Activated CD4-positive, alpha-beta T cell treated with anti-CD3 and anti-CD28 coated beads, Interleukin-2, Interleukin-4, amounts not matched to agents 100 ng/mL and 50 ng/mL, durations not matched to agents 16 hours and 8 hours (primary cell): Measurements from ENCODE around the gene RUNX3.

Source experiments
- DNase-seq: peaks from one replicate; pipeline ENCODE4 v3.0.0-alpha.2; 2020; ENCODE audit warnings: low spot score

The RUNX3 gene

GRCh38 chr1:24946861-24947658 is 17.0 kb upstream of the RUNX3 start:
- peak; percentile 68 for DNase-seq

GRCh38 chr1:24945354-24946326 is 15.6 kb upstream of the RUNX3 start:
- DNase-seq = no peak

GRCh38 chr1:24944318-24944717 is 14.2 kb upstream of the RUNX3 start:
- no peak for DNase-seq

- no peak for DNase-seq
Observed at GRCh38 chr1:24942789-24943188, 12.7 kb upstream of the RUNX3 start.

- no peak for DNase-seq
Observed at GRCh38 chr1:24941564-24941963, 11.5 kb upstream of the RUNX3 start.

- no peak for DNase-seq
Observed at GRCh38 chr1:24940231-24940630, 10.2 kb upstream of the RUNX3 start.

- no peak for DNase-seq
Observed at GRCh38 chr1:24939675-24940193, 9.7 kb upstream of the RUNX3 start.

GRCh38 chr1:24939040-24939674 is 9.1 kb upstream of the RUNX3 start:
- no peak for DNase-seq

GRCh38 chr1:24938276-24938675 is 8.2 kb upstream of the RUNX3 start:
- DNase-seq = no peak

GRCh38 chr1:24936684-24937083 is 6.6 kb upstream of the RUNX3 start:
- no peak for DNase-seq

- no peak for DNase-seq
Observed at GRCh38 chr1:24935615-24936484, 5.8 kb upstream of the RUNX3 start.

- no peak for DNase-seq
Observed at GRCh38 chr1:24935196-24935526, 5.1 kb upstream of the RUNX3 start.

GRCh38 chr1:24934310-24935195 is 4.5 kb upstream of the RUNX3 start:
- no peak for DNase-seq

GRCh38 chr1:24933468-24933867 is 3.4 kb upstream of the RUNX3 start:
- no peak for DNase-seq

- no peak for DNase-seq
Observed at GRCh38 chr1:24932725-24933294, 2.7 kb upstream of the RUNX3 start.

GRCh38 chr1:24932284-24932683 is 2.2 kb upstream of the RUNX3 start:
- peak; percentile 71 for DNase-seq

GRCh38 chr1:24931468-24932231 is 1.6 kb upstream of the RUNX3 start:
- no peak for DNase-seq

GRCh38 chr1:24931146-24931467 is 1.0 kb upstream of the RUNX3 start:
- DNase-seq = no peak
